AG04450 (cell line): ENCODE measurements around the gene TTC22. TPM values are rescaled to one million over a fixed set of nuclear protein-coding genes. Genes with fewer than 3 reads are reported as not detected.

Experiments used
- CTCF ChIA-PET: fragments of 300-600, 350-600 bp; formaldehyde crosslinking; extraction: SDS; loops from one replicate; lab custom pipeline; 2022; ENCODE audit warnings: antibody characterized with exemption, inconsistent platforms; lab: Charles Lee
- POLR2A ChIA-PET: fragments of 350-600 bp; formaldehyde crosslinking; extraction: SDS; loops from one replicate; lab custom pipeline; 2021; ENCODE audit warnings: antibody characterized with exemption, inconsistent platforms; lab: Yijun Ruan, JAX
- DNase-seq: peaks from one replicate; pipeline ENCODE4 v3.0.0-alpha.2; 2011; ENCODE audit warnings: low read depth, low spot score
- H3K27ac ChIP-seq: one replicate; pipeline ENCODE4 v1.5.1; 2012; ENCODE audit warnings: low read depth, low read length, control low read depth
- H3K27me3 ChIP-seq: one replicate; pipeline ENCODE4 v1.6.0; 2012; ENCODE audit warnings: low read length; ENCODE audit not compliant: control insufficient read depth, insufficient read depth
- H3K4me3 ChIP-seq: 2 replicates; pipeline ENCODE4 v1.5.1; 2011; ENCODE audit warnings: mild to moderate bottlenecking, low read depth, low read length, control low read depth
- H3K9me3 ChIP-seq: 2 replicates; pipeline ENCODE4 v1.5.1; 2012; ENCODE audit warnings: low read length; ENCODE audit not compliant: control insufficient read depth, insufficient read depth
- CTCF ChIP-seq: IDR thresholded peaks from 2 replicates; pipeline ENCODE4 v1.5.1; 2011; ENCODE audit warnings: low read depth, low read length, control low read depth, inconsistent platforms
- polyA plus RNA-seq: library from polyadenylated mRNA; depleted of rRNA; stranded (reverse); fragments of >200 nt; gene quantifications from 2 replicates; pipeline ENCODE4 v1.2.3, GENCODE V29; 2011

The TTC22 gene
- polyA plus RNA-seq, 1 experiment, result not detected

DNA sequence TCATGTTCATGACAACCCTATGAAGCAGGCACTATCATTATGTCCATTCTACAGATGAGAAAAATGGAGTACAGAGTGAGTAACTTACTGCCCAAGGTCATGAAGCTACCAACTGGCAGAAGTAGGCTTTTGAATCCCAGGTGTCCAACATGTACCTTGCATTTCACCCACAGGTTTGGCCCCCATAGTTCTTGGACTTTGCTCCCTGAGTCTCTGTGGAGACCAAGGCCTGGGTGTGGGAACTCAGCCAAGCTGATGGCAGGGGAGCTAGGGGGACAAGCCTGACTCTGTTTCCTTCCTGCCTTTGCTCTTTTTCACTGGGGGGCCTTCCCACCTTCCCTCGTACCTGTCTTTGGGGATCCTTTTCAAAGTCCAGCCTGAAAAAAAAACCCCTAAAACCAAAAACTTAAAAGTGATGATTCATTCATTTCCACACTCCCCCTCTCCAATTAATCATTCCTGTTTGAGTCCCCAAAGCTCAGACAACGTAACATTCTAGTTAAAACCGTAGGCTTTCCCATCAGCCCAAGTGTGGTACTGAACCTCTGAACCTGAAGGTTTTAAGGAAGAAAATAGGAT lies 8.5 kb upstream of the TTC22 start:
- CTCF ChIA-PET, result interaction anchor here (0.6 to 1.9 kb wide), 17 partner anchors 9 to 1326 kb away, joined by 3 to 8 read pairs (median 3); partner anchors contain the start of gene TTC22
- Histone ChIP-seq H3K4me3 (no peak overlapping the region), H3K27ac (no peak overlapping the region), H3K9me3 (no peaks in the 10 kb centered on the region; the same call in 1 of the 2 replicates), H3K27me3 (peaks cover 23% of the 10 kb centered on the region)
- POLR2A ChIA-PET, result no interaction called here
- no peak for TF ChIP-seq CTCF
- no peak for DNase-seq

- POLR2A ChIA-PET, result no interaction called here
- no peaks in the 10 kb centered on the region; the same call in 1 of the 2 replicates for H3K9me3 ChIP-seq
- CTCF ChIA-PET, result interaction anchor here (0.7 to 1.9 kb wide), 9 partner anchors 8 to 319 kb away, joined by 3 to 8 read pairs (median 3); partner anchors contain the start of gene TTC22
- no peak overlapping the region for H3K4me3 ChIP-seq
- peaks cover 16% of the 10 kb centered on the region for H3K27me3 ChIP-seq
- H3K27ac ChIP-seq, result no peak overlapping the region
- TF ChIP-seq CTCF, result peak; percentile 38; the same call in 1 of the 2 replicates
- no peak for DNase-seq
Measured at GRCh38 chr1:54808443-54809207, 7.5 kb upstream of the TTC22 start.

DNA sequence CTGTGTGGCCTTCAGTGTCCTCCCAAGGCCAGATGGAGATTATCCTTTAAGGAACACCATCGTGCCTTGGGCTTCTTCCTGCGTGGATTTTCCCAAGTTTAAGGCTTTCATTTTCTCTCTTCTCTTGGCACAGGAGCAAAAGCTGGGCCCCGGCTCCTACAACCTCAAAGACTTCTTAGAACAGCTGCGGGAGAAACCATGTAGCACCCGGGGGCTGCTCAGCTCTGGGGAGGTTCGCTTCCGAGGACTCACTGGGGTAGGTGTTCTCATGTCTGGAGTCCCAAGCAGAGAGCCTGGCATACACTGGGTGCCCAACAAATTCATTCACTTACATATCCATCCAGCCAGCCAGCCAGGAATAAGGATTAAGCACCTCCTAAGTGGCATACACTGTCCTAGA lies 6.6 kb upstream of the TTC22 start:
- Histone ChIP-seq H3K4me3 (no peak overlapping the region), H3K27me3 (peaks cover 10% of the 10 kb centered on the region), H3K9me3 (no peaks in the 10 kb centered on the region), H3K27ac (no peak overlapping the region)
- CTCF ChIA-PET, result no interaction called here
- TF ChIP-seq CTCF, result no peak
- POLR2A ChIA-PET, result no interaction called here
- no peak for DNase-seq

- Histone ChIP-seq H3K27ac (no peak overlapping the region), H3K4me3 (no peak overlapping the region), H3K27me3 (peaks cover 3% of the 10 kb centered on the region), H3K9me3 (no peaks in the 10 kb centered on the region)
- TF ChIP-seq CTCF, result no peak
- DNase-seq, result no peak
- POLR2A ChIA-PET, result no interaction called here
- CTCF ChIA-PET, result no interaction called here
Measured at GRCh38 chr1:54806931-54807611, 5.9 kb upstream of the TTC22 start.
